ENCODE data around the gene NAP1L1.

Gene NAP1L1

DNA sequence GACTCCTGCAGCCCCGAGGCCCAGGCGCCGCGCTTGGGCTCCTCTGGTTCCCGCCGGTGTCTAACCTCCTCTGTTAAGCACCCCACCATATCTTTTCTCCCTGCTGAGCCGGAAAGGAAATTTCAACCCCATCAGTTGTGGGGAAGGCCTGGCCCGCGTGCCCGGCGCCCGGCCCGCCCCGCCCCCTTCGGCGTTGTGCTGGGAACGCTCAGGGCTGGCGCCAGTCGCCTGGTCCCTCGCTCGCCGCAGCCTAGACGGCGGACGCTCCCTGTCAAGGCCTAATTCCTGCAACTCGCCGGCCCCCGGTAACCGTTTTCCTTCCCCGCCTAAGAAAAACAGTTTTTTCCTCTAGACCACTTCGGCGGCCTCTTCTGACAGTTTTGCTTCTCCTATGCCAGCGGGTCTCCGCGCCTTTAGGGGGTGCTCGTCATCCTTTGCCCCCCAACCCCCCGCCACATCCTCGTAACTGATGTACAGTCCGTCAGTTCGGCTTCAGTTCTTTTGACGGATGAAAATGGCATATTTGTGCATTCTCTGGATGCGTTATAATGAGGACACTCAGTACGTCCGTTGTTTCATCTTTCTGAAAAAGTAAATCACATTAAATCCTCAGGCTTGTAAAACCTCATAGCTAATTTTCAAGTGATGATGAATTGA is 506 bp upstream of the NAP1L1 start:
- peak; percentile 81 for DNase-seq (ENCODE audit: low read depth)

DNA sequence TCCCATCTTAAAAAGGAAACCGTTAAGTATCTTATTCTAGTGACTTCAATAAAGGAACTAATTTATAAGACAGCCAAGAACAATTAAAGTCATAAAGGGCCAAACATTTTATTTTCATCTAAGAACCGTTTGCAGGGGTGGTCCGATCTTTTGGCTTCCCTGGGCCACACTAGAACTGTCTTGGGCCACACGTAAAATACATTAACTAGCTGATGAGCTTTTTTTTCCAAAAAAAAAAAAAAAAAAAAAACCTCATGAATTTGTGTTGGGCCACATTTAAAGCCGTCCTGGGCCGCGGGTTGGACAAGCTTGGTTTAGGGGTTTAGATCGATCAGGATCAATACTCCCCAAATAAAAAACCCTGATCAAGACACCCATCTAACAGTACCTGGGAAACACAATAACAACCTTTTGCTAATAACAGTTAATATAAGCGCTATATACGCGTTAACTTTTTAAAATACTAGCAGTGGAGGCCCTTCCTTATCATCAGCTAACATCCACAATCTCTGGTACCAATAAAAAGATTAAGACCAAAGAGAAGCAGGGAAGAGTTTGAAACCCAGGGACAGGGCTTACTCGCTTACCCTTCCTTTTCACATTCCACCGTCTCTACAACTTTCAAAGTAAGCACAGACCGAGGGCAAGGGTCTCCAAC is 1.1 kb downstream of the NAP1L1 start:
- no peak for DNase-seq (ENCODE audit: low read depth)

DNA sequence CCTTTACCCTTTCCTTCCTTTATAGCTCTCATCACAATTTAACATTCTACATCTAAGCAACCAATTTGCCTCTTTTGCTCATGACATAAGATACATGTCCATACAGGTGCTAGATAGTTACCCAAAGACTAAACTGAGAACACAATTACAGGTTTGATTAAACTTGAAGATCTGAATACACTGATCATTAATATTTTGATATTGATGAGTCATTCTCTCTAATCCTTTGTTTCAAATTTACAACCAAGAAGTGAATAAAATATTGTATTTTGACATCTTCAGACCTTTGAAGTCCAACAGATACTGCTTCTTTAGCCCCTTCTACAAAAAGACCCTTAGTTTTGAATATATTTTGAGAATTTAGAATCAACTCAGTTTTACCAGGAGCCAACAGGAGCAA is 2.6 kb downstream of the NAP1L1 start:
- no peak for DNase-seq (ENCODE audit: low read depth)

DNA sequence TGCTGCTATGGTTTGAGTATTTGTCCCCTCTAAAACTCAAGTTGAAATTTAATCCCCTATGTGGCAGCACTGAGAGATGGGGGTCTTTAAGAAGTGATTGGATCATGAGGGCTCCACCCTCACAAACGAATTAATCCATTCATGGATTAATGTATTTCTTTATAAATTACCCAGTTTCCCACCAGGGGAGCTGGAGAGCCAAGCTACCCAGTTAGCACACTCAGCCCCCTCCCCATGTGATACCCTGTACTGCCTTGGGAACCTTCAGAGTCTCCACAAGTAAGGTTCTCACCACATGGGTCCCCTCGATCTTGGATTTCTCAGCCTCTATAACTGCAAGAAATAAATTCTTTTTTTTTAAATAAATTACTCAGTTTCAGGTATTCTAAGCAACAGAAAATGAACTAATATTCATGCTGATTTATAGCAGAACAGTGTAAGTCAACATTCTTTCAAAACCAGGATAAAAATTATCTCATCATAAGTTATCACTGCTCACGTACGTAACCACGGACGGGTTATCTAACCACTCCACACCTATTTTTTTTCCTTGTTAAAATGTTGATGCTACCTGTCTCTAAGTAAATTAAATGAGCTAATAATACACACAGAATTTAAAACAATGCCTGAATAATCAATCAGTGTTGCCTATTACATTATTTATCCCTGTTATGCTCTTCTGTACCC is 3.6 kb downstream of the NAP1L1 start:
- peak; percentile 58 for DNase-seq (ENCODE audit: low read depth)

DNA sequence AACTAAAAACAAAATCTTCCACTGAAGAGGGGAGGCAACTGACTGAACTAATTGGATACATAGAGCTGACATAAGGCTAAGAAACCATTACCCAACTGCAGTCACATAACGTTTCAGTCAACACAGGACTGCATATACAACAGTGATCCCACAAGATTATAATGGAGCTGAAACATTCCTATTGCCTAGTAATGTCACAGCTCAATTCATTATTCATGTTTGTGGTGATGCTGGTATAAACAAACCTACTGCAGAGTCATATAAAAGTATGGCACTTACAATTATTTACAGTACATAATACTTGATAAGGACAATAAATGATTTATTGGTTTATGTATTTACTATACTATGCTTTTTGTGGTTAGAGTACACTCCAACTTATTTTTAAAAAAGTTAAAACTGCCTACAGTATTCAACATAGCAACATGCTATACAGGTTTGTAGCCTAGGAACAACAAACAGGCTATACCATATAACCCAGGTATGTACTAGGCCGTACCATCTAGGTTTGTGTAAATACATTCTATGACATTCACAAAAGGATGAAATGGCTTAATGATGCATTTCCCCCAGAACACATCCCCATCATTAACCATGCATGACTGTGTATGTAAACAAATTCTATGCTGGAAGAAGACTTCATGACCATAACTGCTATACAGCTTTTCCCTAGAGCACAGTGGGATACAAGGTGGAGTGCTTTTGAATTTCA is 4.3 kb downstream of the NAP1L1 start:
- peak; percentile 70 for DNase-seq (ENCODE audit: low read depth)

DNA sequence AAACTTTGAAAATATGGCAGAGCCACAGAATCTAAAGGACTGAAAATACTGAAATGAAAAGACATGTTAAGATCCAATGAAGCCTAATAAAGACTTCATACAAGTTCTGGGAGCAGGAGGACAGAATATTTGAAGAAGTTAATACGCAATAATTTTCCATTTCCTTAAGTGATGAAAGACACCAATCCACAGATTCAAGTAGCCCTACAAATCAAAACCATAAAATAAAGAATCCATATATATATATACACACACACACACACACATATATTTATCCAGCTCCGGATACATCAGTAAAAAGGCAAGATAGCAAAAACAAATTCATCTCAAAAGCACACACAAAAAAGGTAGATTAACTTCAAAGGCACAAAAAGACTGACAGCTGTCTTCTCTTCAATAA is 5.7 kb downstream of the NAP1L1 start:
- no peak for DNase-seq (ENCODE audit: low read depth)

DNA sequence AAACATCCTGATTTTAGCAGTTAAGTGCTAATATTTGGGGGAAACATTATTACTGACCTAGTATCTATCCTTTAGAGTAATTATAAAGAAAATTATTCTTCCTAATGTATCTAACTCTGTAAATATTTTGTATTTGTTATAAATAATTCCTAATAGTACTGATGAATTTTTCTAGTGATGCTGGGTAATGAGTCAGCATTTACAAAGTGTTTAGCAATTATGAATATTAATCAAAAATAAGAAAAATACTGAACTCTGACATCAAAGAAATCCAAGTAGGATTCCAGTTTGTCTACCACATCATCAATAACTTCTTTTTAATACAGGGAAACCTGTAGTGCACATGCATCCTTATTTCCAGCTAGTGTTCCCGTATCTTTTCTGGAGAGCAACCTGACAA is 9.0 kb downstream of the NAP1L1 start:
- DNase-seq (ENCODE audit: low read depth): no peak

DNA sequence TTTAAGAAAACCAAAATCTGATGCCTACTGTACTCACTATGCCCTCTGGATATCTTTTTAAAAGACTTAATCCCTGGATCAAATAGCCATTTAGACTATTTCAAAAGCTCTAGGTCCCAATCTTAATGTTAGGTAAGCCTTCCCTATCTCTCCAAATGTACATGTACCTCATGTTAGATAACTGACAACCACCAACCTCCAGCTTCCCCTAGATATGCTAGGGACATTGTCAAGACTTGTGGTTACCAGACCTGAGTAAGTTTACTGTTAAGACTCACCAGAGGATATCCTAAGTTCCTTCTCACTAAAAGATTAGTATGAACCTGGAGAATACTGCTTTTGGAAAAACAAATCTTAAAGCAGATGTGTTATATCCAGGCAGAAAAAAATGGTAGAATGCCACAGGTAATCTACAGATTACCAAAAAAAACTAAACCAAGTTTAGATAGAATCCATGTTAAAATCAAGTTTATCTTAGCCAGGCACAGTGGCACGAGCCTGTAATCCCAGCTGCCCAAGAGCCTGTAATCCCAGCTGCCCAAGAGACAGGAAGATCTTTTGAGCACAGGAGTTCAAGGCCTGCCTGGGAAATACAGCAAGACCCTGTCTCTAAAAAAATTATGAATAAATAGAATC is 9.7 kb downstream of the NAP1L1 start:
- no peak for DNase-seq (ENCODE audit: low read depth)

DNA sequence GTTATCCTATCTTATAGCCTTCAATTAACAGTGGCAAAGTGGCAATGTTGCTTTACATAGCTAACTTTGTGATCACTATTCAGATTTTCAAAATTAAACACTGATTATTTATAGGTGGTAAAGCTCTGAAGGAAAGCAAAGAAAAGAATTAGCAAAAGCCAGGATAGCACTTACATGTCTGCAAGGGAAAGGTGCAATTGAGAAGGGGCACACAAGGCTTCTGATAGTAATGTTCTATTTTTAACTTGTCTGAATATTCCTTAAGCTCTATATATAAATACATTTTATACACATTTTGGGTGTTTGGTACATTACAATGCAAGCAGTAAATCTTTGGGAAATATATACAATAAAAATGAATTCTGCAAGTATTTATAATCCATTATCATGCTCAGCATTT is 10.9 kb downstream of the NAP1L1 start:
- no peak for DNase-seq (ENCODE audit: low read depth)

DNA sequence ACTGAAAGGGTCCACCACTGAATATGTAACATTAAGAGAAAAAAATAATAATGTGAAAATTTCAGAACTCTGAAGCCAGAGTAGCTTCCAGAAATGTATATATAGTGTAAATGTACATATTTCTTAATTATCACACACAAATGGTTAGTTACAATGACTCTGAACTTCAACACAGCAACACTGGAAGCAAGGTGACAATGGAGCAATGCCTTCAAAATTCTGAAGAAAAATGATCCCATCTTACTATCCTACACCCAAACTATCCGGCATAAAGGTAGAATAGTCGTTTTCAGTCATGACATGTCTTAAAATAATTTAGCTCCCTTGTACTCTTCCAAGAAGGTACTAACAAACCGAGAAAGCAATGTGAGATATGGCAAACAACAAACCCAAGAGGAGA is 11.9 kb downstream of the NAP1L1 start:
- no peak for DNase-seq (ENCODE audit: low read depth)

DNA sequence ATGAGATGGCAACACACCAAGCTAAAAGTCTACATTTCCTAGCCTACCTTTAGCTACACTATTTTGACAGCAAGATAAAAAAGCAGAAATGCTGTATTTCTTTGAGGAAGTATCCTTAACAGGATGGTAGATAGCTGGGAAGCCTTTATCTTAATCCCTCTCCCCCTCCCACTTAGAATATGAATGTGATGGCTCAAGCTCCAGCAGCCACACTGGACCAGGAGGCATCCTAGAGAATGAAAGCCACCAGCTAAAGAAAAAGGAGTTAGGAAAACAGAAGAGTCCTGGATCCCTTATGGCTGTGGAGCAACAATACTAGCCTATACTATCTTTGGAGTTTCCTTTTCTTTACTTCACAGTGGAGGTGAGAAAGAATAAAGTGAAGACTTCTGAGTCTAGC is 15.1 kb downstream of the NAP1L1 start:
- no peak for DNase-seq (ENCODE audit: low read depth)

DNA sequence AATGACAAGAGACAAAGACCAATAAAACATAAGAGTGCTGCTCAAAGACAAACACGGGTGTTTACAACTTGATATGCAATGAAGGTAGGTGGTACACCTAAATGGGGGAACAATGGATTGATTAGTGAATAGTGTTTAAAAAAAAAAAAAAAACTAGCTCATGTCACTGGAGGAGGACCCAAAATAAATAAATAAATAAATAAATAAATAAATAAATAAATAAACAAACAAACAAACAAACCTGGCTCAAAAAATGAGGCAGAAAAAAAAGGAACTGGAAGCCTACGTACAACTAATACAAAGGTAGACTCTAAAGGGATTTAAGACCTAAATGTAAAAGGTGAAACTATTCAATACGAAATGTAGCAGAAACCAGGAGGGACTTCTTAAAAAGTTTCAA is 18.6 kb downstream of the NAP1L1 start:
- DNase-seq (ENCODE audit: low read depth): no peak

DNA sequence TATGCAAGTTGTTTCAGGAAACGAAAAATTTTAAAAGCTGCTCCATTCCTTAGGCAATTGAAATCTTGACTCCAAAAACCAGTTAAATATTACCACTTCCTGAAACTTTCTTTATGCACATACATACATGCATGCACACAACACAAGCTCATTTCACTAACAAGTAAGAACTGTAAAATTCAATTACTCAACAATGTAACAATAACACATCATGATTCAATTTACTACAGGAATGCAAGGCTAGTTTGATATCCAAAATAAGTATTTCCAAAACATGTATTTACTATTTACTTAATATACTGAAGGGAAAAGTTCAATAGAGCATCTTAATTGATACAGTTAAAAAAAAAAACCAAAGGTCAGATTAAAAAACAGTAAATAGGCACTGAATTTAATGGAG is 19.6 kb downstream of the NAP1L1 start:
- DNase-seq (ENCODE audit: low read depth): no peak

DNA sequence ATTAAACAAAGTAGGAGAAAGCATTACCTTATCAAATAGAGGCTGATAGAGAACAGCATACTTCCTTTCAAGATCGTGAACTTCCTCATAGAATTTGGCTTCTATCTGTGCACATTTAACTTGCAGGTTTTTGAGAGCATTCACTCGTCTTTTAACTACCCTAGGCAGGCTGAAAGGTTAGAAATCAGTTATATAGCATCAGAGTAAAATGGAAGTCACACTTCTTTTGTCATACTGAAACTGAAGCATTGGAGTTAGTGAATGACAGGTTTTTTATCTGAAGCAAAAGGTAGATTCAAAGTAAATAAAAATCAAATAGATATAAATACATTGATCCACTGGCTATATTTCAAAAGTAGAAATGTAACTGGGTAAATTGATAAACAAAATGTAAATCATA is 24.4 kb downstream of the NAP1L1 start:
- DNase-seq (ENCODE audit: low read depth): no peak

DNA sequence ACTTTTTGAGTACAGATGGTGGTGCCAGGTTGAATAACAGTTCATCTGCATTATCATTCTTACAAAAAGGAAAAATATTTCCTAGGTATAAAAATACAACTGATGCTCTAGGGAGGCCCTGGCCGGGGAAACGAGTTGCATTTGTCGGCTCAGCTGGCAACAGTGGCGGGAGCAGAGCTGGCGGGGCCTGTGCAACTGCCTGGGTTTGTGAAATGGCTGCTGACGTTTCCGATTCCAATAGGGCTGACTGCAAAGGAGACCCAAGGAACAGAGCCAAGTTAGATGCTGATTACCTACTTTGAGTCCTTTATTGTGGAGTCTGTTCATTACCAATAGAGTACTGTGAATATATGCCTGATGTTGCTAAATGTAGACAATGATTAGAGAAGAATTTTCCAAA is 27.2 kb downstream of the NAP1L1 start:
- DNase-seq (ENCODE audit: low read depth): no peak

DNA sequence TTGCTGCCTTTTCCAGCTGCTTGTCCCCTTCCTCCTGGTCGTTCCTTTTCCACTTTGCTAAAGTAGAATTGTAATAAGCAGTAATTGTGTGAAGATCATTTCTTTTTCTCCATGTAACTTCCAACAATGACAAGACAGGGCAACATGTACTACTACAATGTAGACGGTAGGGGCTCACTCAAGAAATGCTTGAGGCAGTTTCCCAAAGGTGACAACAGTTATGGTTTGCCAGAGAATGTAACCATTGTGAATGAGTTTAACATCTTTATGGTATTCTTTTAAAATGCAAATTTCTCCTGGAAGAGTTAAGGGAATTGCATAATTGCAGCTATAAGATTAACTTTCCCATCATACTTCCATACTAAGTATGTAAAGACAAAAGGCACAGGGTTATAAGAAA is 29.1 kb downstream of the NAP1L1 start:
- peak; percentile 38 for DNase-seq (ENCODE audit: low read depth)

DNA sequence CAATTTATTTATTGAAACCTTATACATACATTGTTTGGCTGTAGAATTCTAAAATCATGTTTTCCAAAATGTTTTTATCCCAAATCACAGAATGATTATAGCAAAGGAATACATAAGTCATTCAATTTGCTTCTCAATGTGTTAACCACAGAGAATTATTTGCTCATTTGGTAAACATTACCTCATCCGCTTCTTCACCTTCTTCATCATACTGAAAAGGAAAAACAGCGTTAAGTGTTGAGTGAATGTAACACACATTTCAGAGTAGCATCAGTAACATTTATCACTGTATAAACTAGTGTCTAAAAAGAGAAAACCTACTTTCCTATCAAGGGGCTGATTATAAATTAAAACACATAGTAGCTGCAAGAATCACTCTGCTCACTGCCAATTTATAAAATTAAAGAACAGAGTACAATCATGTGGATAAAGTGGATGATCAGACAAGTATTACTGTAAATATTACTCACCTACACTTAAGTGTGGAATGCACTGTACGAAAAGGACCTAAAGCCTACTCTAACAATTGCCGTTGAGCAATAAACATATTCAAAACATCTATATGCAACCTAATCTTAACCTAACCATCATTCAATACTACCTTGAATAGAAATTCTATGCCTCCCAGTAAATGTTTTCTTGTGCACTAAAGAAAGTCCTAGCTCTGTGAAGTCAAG is 34.8 kb downstream of the NAP1L1 start:
- DNase-seq (ENCODE audit: low read depth): no peak

DNA sequence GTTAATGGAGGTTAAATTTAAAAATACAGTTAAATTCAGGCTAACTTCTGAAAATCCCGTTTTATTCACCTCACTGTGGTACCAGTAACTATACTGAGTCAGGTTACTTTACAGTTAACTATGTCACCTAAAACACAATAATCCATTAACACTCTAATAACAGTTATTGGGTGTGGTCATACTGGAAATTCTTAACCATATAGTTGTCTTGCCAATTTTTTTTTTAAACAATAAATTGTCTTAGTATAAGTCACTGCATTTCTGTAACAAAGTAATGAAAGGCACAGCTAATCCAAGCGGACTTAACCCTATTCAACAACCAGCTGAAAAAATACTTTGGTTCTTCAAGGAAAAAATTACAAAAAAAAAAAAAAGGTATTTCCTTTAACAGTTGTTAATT is 36.7 kb downstream of the NAP1L1 start:
- no peak for DNase-seq (ENCODE audit: low read depth)

DNA sequence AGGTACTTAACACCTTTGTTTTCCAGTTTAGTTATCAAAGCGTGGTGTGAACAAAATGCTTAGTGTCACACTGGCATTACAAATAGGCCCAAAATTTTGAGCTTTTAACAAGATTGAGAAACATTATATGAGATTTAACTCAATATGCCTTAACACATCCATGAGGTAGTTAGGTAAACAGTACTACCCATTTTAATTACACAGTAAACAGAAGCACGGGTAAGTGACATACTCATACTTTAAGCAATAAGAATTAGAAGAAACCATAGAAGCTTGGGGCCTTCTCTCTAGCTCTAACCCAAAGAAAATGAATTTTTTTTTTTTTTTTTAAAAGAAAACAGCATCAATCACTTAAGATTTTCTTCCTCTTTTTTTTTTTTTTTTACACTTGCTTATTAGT is 37.4 kb downstream of the NAP1L1 start:
- DNase-seq (ENCODE audit: low read depth): no peak

DNA sequence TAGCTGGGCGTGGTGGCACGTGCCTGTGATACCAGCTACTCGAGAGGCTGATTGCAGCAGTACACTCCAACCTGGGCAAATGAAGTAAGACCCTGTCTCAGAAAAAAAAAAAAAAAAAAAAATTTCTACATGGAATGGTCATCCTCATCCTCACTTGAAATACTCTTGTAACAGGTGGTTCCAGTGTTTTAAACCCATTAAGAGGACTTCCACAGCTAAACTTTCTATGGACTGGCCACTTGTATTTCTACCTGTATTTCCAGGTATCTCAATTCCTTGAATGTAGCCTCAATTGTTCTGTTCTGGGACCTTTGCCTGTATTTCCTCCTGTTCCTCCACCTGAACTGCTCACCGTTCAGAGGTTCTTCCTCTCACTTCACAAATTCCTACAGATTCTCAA is 41.1 kb downstream of the NAP1L1 start:
- DNase-seq (ENCODE audit: low read depth): no peak

DNA sequence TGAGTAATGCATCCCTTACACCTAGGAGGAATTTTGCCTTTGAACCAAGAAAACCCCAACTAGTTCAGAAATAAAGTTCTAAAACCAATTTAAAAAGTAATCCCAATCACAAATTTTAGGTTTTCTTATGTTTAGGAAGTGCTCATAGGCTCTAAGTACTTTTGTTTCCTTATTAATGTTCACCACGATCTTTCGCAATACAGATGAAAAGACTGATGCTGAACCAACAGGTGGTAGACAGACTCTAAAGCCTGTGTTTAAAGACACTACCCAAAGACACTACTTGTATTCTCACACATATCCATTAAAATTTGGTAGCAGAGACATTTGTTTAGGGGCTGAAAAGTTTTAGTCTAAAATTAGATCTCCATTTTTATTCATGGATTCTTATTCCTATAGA is 42.3 kb downstream of the NAP1L1 start:
- no peak for DNase-seq (ENCODE audit: low read depth)

DNA sequence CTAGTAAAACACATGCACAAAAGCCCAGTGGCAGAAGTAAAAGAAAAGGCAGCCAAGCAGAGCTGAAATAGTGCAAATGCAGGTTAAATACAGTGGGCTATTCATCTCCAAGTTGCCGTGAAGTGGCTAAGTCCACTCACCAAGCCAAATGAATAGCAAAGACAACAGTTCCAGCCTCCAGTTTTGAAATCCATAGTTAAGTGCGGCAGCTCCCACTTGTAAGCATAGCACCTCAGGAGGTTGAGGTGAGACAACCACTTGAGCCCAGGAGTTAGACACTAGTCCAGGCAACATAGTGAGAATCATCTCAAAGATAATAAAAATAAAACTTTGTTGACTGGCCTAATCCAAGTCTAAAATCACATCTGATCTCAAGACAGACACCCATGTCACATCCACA is 43.1 kb downstream of the NAP1L1 start:
- DNase-seq (ENCODE audit: low read depth): no peak

Data from ELR (cell line).